Lower leg skin (tissue), 4 donors: ENCODE results near the gene RFX2. TPM values are rescaled to one million over a fixed set of nuclear protein-coding genes. Genes with fewer than 3 reads are reported as not detected.

Source experiments
- DNase-seq, 2 donors: peaks; one replicate each; pipeline ENCODE4 v3.0.0-alpha.2; 2019; ENCODE audit warnings: low spot score in 2 of 2
- H3K4me3 ChIP-seq: fragments of 200-600 bp; sonication (generic); 2 replicates; pipeline ENCODE4 v1.5.1; 2017; ENCODE audit warnings: mild to moderate bottlenecking, low read depth; ENCODE audit not compliant: poor library complexity, severe bottlenecking
- POLR2A ChIP-seq, 2 donors: fragments of 450-650 bp; IDR thresholded peaks; one replicate each; pipeline ENCODE4 v1.6.1; 2016 to 2017; ENCODE audit warnings: antibody characterized with exemption in 2 of 2, mild to moderate bottlenecking in 1 of 2, moderate library complexity in 1 of 2
- WGBS, 2 donors: methylation state at CpG; one replicate each; pipeline ENCODE4 v1.1.5; 2018; 5-methylcytosine and 5-hydroxymethylcytosine counted together
- intact Hi-C: fragments of 100-400 bp; cut with DNase I; formaldehyde crosslinking; loops from one replicate; pipeline ENCODE4 v1.15.0; 2023; ENCODE audit warnings: low total_unique reads
- total RNA-seq, 4 donors: library from RNA; depleted of rRNA; stranded (reverse); fragments of >200 nt; gene quantifications; one replicate each; pipeline ENCODE4 v1.1.0, GENCODE V29; 2016
- TF ChIP-seq, protein P1 (sequence below), 3 donors: fragments of 450-650 bp; IDR thresholded peaks; one replicate each; pipeline ENCODE4 v1.5.1; 2016; ENCODE audit warnings: antibody characterized with exemption in 3 of 3, mild to moderate bottlenecking in 3 of 3, moderate library complexity in 2 of 3

The RFX2 gene
- total RNA-seq, 4 donors from 2014 or later, result 19.6 to 28.7 (median 25.8) TPM

DNA sequence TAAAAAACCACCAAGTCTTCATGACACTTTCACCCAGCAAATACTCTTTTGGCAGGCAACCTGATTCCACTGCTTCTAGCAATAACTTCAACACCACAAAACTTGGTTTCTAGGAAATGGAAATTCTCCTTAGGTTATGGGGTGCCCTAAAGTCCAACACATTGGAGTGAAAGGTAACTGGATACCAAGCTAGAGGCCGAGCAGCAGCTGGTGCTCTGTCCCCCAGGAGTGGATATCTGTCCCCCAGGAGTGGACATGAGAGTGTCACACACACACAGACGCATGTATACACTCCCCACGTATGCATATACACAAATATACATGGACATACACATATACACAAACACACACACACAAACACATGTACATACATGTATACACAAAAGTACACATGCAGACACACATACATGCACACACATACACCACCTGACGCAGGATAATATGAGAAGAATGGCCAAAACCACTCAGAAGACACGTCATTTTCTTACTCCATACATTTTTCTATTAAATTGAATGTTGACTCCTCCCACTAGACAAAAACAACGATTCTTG is 50.8 kb downstream of the RFX2 start:
- 82% methylated on average over 6 of the region's 6 CpGs for WGBS, 2 donors
- peak in 1 of 2 donors; percentile 37 for DNase-seq
- H3K4me3 ChIP-seq, result no peak overlapping the region
- intact Hi-C loops, result loop anchor here (5.0 kb wide), 1 partner anchor 218 kb away; the partner anchor contains the start of gene MLLT1
- TF ChIP-seq POLR2A (IDR thresholded peaks at IDR 0.05), result no peak
- TF ChIP-seq, protein P1, sequence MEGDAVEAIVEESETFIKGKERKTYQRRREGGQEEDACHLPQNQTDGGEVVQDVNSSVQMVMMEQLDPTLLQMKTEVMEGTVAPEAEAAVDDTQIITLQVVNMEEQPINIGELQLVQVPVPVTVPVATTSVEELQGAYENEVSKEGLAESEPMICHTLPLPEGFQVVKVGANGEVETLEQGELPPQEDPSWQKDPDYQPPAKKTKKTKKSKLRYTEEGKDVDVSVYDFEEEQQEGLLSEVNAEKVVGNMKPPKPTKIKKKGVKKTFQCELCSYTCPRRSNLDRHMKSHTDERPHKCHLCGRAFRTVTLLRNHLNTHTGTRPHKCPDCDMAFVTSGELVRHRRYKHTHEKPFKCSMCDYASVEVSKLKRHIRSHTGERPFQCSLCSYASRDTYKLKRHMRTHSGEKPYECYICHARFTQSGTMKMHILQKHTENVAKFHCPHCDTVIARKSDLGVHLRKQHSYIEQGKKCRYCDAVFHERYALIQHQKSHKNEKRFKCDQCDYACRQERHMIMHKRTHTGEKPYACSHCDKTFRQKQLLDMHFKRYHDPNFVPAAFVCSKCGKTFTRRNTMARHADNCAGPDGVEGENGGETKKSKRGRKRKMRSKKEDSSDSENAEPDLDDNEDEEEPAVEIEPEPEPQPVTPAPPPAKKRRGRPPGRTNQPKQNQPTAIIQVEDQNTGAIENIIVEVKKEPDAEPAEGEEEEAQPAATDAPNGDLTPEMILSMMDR (IDR thresholded peaks at IDR 0.05), result no peak

DNA sequence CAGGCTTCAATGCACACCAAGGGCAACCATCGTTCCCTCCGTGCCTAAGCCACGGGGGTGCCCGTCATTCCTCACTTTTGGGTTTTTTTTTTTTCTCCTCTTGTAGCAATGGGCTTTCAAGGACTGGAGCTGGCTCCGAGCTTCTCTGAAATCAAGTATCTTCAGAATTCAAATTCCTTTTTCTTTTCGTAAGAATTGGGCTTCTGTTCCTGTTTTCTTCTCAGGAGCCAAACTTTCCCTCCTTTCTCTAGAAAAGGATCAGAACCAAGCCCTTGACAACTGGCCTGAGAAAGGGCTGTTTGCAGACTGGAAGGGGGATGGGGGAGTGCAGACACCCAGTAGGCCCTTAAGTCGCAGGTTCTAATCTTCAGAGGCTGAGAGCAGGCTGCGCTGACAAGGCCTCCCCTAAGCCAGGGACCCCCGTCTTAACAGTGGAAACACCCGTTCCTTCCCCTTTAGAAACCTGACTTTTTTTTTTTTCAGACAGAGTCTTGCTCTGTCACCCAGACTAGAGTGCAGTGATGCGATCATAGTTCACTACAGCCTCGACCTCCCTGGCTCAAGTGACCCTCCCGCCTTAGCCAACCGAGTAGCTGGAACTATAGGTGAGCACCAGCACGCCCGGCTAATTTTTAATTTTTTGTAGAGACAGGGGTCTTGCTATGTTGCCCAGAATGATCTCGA is 51.6 kb downstream of the RFX2 start:
- H3K4me3 ChIP-seq, result no peak overlapping the region
- peak in 1 of 2 donors; percentile 78 for DNase-seq
- WGBS, 2 donors, result 76 to 81% methylated on average over 17 of the region's 17 CpGs
- intact Hi-C loops, result loop anchor here (5.0 kb wide), 1 partner anchor 219 kb away; the partner anchor contains the start of gene MLLT1
- no peak for TF ChIP-seq POLR2A (IDR thresholded peaks at IDR 0.05)
- TF ChIP-seq, protein P1 (IDR thresholded peaks at IDR 0.05), result no peak

DNA sequence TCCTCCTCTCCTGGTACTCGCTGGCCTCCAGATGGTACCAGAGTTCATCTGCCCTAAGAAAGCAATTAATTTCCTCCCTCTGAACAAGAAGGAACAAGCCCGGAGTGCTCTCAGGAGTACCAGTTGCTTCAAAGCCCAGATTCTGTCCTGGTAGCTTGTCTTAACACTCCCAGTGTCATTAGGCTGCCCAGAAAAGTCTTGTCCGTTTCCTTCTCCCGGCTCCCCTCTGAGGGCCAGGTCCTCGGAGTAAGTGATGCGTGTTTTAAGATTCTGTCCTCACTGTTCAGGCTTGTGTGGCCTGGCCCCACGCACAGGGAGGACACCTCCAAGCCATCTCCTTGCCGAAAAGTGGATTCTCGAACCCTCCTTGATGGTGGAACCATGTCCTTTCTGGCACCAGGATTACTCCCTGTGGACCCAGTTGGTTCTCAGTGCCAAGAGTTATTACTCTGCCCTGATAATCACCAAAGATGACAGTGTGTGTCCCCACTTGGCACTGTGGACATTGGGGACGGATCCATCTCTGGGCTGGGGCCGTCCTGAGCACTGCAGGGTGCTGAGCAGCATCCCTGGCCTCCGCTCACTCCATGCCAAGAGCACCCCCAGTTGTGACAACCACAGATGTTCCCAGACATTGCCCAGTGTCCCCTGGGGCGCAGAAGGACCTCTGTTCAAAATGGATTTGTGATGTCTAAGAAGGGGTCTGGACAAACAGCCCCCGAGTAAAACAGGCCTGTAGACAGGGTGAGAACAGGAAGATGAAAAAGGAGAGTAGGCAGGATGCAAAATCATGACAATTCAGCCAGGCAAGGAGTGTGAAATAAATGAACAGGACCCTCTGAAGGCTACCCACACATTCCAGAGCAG is 52.4 kb downstream of the RFX2 start:
- WGBS, 2 donors, result 47 to 48% methylated on average over 14 of the region's 14 CpGs
- intact Hi-C loops, result loop anchor here (5.0 kb wide), 1 partner anchor 219 kb away; the partner anchor contains the start of gene MLLT1
- H3K4me3 ChIP-seq, result no peak overlapping the region
- peak in 1 of 2 donors; percentile 86 for DNase-seq
- TF ChIP-seq, protein P1 (IDR thresholded peaks at IDR 0.05), result no peak
- no peak for TF ChIP-seq POLR2A (IDR thresholded peaks at IDR 0.05)

DNA sequence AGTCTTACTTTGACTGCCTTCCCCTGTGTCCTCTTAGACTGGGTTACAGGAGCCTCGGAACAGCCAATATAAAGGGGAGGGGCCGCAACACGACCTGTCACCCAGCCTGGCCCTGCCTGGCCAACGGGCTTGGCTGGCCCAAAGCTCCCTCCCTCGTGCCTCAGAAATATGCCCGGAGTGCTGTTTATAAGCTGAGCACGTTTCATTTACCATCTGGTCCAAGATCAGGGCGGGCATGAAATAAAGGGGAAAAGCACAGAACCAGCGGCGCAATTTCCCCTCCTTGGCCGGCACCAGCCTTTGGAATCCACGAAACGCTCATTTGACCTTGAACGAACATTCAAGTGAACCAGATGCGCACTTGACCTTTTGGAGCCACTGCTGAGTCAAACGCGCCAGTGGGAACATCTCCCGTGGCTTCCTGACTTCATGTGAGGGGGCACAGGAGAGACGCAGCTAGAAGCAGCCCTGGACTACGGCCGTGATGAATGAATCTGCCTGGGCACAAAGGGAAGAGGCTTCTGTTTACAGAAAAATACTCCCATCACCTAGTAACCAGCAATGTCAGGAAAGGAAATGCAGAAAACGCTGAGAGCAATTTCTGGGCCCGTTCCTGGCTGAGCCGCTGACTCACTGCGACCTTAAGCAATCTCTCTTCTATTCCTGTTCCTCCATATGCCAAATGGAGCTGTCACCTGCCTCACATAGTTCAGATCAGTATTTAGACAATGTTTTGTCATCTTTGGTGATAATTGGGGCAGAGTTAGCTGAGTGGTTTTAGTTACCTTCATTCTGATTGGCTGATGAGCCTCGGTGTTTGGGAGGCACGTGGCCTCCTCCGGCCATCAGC is 53.3 kb downstream of the RFX2 start:
- intact Hi-C loops, result loop anchor here (5.0 kb wide), 1 partner anchor 220 kb away; the partner anchor contains the start of gene MLLT1
- no peak for TF ChIP-seq POLR2A (IDR thresholded peaks at IDR 0.05)
- no peak overlapping the region for H3K4me3 ChIP-seq
- DNase-seq, result peak; percentile 91 to 96
- WGBS, 2 donors, result 4 to 6% methylated on average over 28 of the region's 28 CpGs

DNA sequence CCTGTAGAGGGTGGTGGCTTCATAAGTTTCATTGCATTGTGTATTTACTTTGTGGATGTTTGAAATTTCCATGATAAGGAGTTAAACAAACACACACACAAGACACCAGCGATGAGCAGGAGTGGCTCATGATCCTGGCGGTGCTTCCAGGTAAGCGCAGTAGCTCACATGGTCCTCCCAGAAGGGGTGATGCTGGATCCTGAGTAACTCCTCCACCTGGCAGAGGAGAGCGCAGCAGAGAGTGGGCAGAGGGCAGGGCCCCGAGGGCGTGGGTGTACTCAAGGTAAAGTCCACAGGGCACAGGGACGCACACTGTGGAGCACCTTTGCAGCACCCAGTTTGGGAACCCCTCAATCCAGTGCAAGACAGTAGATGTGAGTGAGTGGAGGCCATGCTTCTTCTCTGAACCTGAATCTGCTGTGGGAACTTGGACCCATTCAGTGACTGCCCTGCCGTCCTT is 54.0 kb downstream of the RFX2 start:
- H3K4me3 ChIP-seq, result no peak overlapping the region
- 53 to 61% methylated on average over 8 of the region's 8 CpGs for WGBS, 2 donors
- intact Hi-C loops, result loop anchor here (5.0 kb wide), 1 partner anchor 221 kb away; the partner anchor contains the start of gene MLLT1
- peak in 1 of 2 donors; percentile 87 for DNase-seq
- TF ChIP-seq, protein P1 (IDR thresholded peaks at IDR 0.05), result no peak
- no peak for TF ChIP-seq POLR2A (IDR thresholded peaks at IDR 0.05)
